GM23338 (cell line): ENCODE measurements around the gene CACHD1.

Source experiments
- EZH2 ChIP-seq: fragments of 200-600 bp; sonication (generic); IDR thresholded peaks from one replicate; pipeline ENCODE4 v1.8.0; 2017; ENCODE audit warnings: antibody characterized with exemption, mild to moderate bottlenecking, low read depth; ENCODE audit not compliant: unreplicated experiment
- ZNF331 ChIP-seq: fragments of 250-450 bp; sonication (Bioruptor Pico); IDR thresholded peaks from 2 replicates; pipeline ENCODE4 v1.5.0; 2020; ENCODE audit warnings: low read depth, mild to moderate bottlenecking, moderate library complexity
- TF ChIP-seq, protein P1 (sequence below), 2 experiments: fragments of 200-600 bp in 1 of 2; sonication (generic) in 1 of 2; conservative IDR thresholded peaks; 2 replicates each; pipeline versions ENCODE4 v1.5.1 to v1.6.1; 2016 to 2017; ENCODE audit warnings: antibody characterized with exemption in 2 of 2, low read depth in 2 of 2, mild to moderate bottlenecking in 2 of 2, moderate library complexity in 1 of 2

DNA sequence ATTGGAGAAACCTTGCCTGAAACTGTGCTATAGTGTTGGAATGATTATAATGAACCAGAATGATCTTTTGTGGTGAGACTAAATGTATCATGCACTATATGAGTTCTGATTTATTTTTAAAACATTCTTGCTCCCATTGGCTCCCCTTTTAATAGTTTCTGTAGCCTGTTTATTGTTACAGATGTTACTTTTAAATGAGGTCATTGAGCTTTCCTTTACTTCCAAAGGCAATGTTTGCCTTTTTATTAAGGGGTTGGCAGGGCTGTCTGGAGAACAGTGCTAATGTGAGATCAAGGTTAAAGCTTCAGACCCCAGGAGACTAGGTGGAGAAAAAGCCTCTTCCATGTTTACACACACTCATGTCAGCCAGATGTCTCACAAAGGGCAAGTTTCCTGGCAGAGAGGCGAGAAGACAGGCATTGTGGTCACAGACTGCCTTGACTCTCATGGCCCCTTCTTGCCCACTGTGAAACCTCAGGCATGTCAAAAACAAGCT is 154.3 kb downstream of the CACHD1 start:
- TF ChIP-seq, protein P1, sequence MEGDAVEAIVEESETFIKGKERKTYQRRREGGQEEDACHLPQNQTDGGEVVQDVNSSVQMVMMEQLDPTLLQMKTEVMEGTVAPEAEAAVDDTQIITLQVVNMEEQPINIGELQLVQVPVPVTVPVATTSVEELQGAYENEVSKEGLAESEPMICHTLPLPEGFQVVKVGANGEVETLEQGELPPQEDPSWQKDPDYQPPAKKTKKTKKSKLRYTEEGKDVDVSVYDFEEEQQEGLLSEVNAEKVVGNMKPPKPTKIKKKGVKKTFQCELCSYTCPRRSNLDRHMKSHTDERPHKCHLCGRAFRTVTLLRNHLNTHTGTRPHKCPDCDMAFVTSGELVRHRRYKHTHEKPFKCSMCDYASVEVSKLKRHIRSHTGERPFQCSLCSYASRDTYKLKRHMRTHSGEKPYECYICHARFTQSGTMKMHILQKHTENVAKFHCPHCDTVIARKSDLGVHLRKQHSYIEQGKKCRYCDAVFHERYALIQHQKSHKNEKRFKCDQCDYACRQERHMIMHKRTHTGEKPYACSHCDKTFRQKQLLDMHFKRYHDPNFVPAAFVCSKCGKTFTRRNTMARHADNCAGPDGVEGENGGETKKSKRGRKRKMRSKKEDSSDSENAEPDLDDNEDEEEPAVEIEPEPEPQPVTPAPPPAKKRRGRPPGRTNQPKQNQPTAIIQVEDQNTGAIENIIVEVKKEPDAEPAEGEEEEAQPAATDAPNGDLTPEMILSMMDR (conservative IDR thresholded peaks at IDR 0.05; ENCODE audit: low read depth in 2 of 2), result no peak
- TF ChIP-seq EZH2 (no peak), ZNF331 (CRISPR knock-in tag) (no peak)
